ENCODE data around the gene COL23A1. TPM values are rescaled to one million over a fixed set of nuclear protein-coding genes. Genes with fewer than 3 reads are reported as not detected.

COL23A1 gene
- total and polyA plus RNA-seq, 2 experiments from 2014 or later, result 1.1 to 5.1 TPM

- WGBS (ENCODE audit: low lambda C conversion rate, missing lambda C conversion rate), result 89% methylated on average over 21 of the region's 21 CpGs
- H4K20me1 ChIP-seq (ENCODE audit: insufficient read depth, poor library complexity, severe bottlenecking), result no peaks in the 10 kb centered on the region
- H2AFZ ChIP-seq, result no peak overlapping the region
- H3K27me3 ChIP-seq, result no peaks in the 10 kb centered on the region
- H3K4me2 ChIP-seq, result no peak overlapping the region
- no peak overlapping the region for H3K27ac ChIP-seq
- TF ChIP-seq CTCF (IDR thresholded peaks at IDR 0.05; ENCODE audit: poor library complexity) (no peak), EZH2phosphoT487 (IDR thresholded peaks at IDR 0.05; ENCODE audit: low read depth, severe bottlenecking, unreplicated experiment) (no peak), EZH2 (IDR thresholded peaks at IDR 0.05; ENCODE audit: borderline replicate concordance) (no peak)
- no peak overlapping the region for H3K4me3 ChIP-seq
- no peaks in the 10 kb centered on the region for H3K9me3 ChIP-seq (ENCODE audit: low read depth)
- no peaks in the 10 kb centered on the region for H3K9me2 ChIP-seq (replicated peaks; ENCODE audit: insufficient read depth)
- H3K36me3 ChIP-seq (replicated peaks; ENCODE audit: insufficient read depth, low read depth), result no peaks in the 10 kb centered on the region
- DNase-seq (ENCODE audit: low spot score), result no peak
- peaks cover 9% of the 10 kb centered on the region for H3K4me1 ChIP-seq (ENCODE audit: insufficient read depth)
- no peaks in the 10 kb centered on the region for H3K79me2 ChIP-seq
Observed at GRCh38 chr5:178366998-178367735, 223.0 kb downstream of the COL23A1 start.

- Histone ChIP-seq H3K79me2 (no peaks in the 10 kb centered on the region), H3K36me3 (replicated peaks; ENCODE audit: insufficient read depth, low read depth) (no peaks in the 10 kb centered on the region), H3K4me3 (no peak overlapping the region), H3K27me3 (no peaks in the 10 kb centered on the region), H3K4me1 (ENCODE audit: insufficient read depth) (no peaks in the 10 kb centered on the region), H3K27ac (no peak overlapping the region), H3K9me2 (replicated peaks; ENCODE audit: insufficient read depth) (no peaks in the 10 kb centered on the region), H4K20me1 (ENCODE audit: insufficient read depth, poor library complexity, severe bottlenecking) (no peaks in the 10 kb centered on the region), H3K9me3 (ENCODE audit: low read depth) (no peaks in the 10 kb centered on the region), H3K4me2 (no peak overlapping the region), H2AFZ (no peak overlapping the region)
- TF ChIP-seq CTCF (IDR thresholded peaks at IDR 0.05; ENCODE audit: poor library complexity) (no peak), EZH2 (IDR thresholded peaks at IDR 0.05; ENCODE audit: borderline replicate concordance) (no peak), EZH2phosphoT487 (IDR thresholded peaks at IDR 0.05; ENCODE audit: low read depth, severe bottlenecking, unreplicated experiment) (no peak)
- no peak for DNase-seq (ENCODE audit: low spot score)
- 92% methylated on average over 27 of the region's 27 CpGs for WGBS (ENCODE audit: low lambda C conversion rate, missing lambda C conversion rate)
Observed at GRCh38 chr5:178365501-178366440, 224.4 kb downstream of the COL23A1 start.

GRCh38 chr5:178364326-178364675 is 225.9 kb downstream of the COL23A1 start:
- no peak for TF ChIP-seq EZH2phosphoT487 (IDR thresholded peaks at IDR 0.05; ENCODE audit: low read depth, severe bottlenecking, unreplicated experiment)
- no peak for TF ChIP-seq EZH2 (IDR thresholded peaks at IDR 0.05; ENCODE audit: borderline replicate concordance)
- no peak for TF ChIP-seq CTCF (IDR thresholded peaks at IDR 0.05; ENCODE audit: poor library complexity)
- Histone ChIP-seq H3K27ac (no peak overlapping the region), H3K36me3 (replicated peaks; ENCODE audit: insufficient read depth, low read depth) (no peaks in the 10 kb centered on the region), H3K4me2 (no peak overlapping the region), H3K9me2 (replicated peaks; ENCODE audit: insufficient read depth) (no peaks in the 10 kb centered on the region), H3K79me2 (no peaks in the 10 kb centered on the region), H3K27me3 (no peaks in the 10 kb centered on the region), H3K4me1 (ENCODE audit: insufficient read depth) (no peaks in the 10 kb centered on the region), H3K4me3 (no peak overlapping the region), H2AFZ (no peak overlapping the region), H3K9me3 (ENCODE audit: low read depth) (no peaks in the 10 kb centered on the region), H4K20me1 (ENCODE audit: insufficient read depth, poor library complexity, severe bottlenecking) (no peaks in the 10 kb centered on the region)
- WGBS (ENCODE audit: low lambda C conversion rate, missing lambda C conversion rate), result 89% methylated on average over 7 of the region's 7 CpGs
- DNase-seq (ENCODE audit: low spot score), result no peak

Measured in hepatocyte (in vitro differentiated cells).